Ishikawa (cell line): ENCODE data around the gene AKAP7.

ENCODE experiments used
- CEBPB ChIP-seq: IDR thresholded peaks from 2 replicates; pipeline ENCODE4 v1.6.1; 2012
- CREB1 ChIP-seq: IDR thresholded peaks from 2 replicates; pipeline ENCODE4 v1.6.1; 2012; ENCODE audit warnings: low read depth
- EGR1 ChIP-seq: IDR thresholded peaks from 2 replicates; pipeline ENCODE4 v1.6.1; 2012
- EP300 ChIP-seq: IDR thresholded peaks from 2 replicates; pipeline ENCODE4 v1.6.1; 2012; ENCODE audit warnings: borderline replicate concordance
- FOXM1 ChIP-seq: IDR thresholded peaks from 2 replicates; pipeline ENCODE4 v1.6.1; 2012; ENCODE audit warnings: low read depth, borderline replicate concordance
- MAX ChIP-seq: IDR thresholded peaks from 2 replicates; pipeline ENCODE4 v1.6.1; 2012
- NFIC ChIP-seq: IDR thresholded peaks from 2 replicates; pipeline ENCODE4 v1.6.1; 2012
- RAD21 ChIP-seq: IDR thresholded peaks from 2 replicates; pipeline ENCODE4 v1.6.1; 2012; ENCODE audit warnings: low read depth
- REST ChIP-seq: IDR thresholded peaks from 2 replicates; pipeline ENCODE4 v1.6.1; 2012; ENCODE audit warnings: low read depth, mild to moderate bottlenecking
- TAF1 ChIP-seq: IDR thresholded peaks from 2 replicates; pipeline ENCODE4 v1.6.1; 2012; ENCODE audit warnings: low read depth, mild to moderate bottlenecking
- TCF12 ChIP-seq: IDR thresholded peaks from 2 replicates; pipeline ENCODE4 v1.6.1; 2012; ENCODE audit warnings: low read depth
- USF1 ChIP-seq: IDR thresholded peaks from 2 replicates; pipeline ENCODE4 v1.6.1; 2012
- YY1 ChIP-seq: IDR thresholded peaks from 2 replicates; pipeline ENCODE4 v1.6.1; 2012; ENCODE audit warnings: low read depth

- TF ChIP-seq CEBPB (no peak), CREB1 (no peak), YY1 (no peak), TAF1 (no peak), EP300 (no peak), FOXM1 (no peak), RAD21 (no peak), USF1 (no peak), EGR1 (no peak), NFIC (no peak), REST (no peak), MAX (no peak), TCF12 (no peak)
These were observed 134.5 kb downstream of the AKAP7 start for GRCh38 chr6:131269565-131270391.
